HG02870 (cell line): ENCODE measurements around the gene VAT1.
"Not testable (repeated sequence)": the region's sequence is repeated elsewhere in the genome, so short reads cannot be mapped to it uniquely, and the experiment has no call there.

ENCODE experiments used
- ATAC-seq: cut with Tn5 transposase; IDR thresholded peaks from one replicate; pipeline ENCODE4 v1.9.1; 2021; ENCODE audit warnings: mild to moderate bottlenecking, moderate library complexity; ENCODE audit not compliant: unreplicated experiment

The VAT1 gene

DNA sequence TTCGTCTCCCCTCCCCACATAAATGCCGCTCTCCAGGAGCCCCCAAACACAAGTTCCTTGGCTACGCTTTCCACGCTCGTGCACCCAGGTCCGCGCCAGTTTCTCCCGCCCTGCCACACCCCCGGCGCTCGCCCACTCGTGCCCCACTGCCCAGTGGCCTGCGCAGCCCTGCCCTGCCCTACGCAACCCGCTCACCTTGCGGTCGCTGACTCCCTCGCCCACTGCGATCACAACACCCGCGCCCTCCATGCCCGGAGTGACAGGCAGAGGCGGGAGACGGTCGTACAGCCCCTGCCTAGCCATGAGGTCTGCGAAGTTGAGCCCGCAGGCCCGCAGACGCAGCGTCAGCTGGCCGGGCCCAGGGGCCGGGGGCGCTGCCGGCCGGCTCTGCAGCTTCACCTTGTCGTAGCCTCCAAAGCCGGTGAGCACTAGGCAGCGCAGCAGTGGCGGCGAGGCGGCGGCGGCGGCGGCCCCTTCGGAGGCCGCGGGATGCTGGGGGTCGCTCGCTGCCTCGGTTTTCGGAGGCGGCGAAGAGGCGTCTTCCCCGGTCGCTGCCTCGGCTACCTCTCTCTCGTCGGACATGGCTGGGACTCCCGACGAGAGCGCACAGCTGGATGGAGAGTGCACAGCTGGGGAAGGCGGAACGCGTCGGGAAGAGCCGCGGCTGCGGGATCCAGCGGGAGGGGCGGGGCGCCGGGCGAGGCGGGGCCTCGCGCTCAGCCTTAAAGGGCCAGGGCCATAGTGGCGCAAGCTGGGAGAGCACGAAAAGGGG, at the start of gene VAT1:
Gene VAT1, minus strand, starts transcription at position 645 of the 772 bp plus-strand sequence. Its CDS starts 63 bp downstream, at position 582.
- no peak for ATAC-seq

DNA sequence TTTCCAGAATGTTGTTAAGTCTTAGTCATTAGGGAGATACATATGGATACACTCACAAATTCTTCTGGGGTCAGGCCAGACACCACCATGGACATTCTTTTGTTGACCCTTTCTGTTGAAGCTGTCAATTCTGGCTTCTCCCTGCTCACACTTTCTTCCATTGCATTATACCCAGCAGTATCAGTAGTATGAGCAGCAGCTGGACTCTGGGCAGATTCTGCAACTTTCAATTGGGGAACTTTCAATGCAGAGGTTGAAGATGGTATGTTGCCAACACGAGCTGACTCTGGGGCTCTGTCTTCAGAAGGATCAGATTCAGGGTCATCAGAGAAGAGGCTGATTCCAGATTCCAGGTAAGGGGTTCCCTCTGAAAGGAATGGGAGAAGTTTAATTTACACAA, 48.7 kb upstream of the VAT1 start:
- ATAC-seq: no peak

DNA sequence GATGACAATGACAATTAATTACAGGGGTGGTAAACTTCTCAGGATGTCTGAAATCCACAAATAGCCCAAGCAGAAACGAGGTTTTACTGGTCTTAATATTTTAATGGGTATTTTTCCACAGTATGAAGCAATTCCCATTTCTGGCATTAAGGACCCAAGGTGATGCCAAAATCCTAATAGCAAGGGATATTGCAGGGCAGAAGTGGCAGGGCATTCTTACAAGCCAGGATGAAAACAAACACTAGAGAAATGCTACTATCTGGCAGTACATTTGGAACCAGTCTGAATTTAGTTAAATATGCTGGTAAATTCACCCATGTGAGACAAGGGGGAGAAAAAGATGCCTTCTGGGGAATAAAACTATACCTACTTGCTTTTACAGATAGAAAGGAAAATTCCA, 48.1 kb upstream of the VAT1 start:
- no peak for ATAC-seq

DNA sequence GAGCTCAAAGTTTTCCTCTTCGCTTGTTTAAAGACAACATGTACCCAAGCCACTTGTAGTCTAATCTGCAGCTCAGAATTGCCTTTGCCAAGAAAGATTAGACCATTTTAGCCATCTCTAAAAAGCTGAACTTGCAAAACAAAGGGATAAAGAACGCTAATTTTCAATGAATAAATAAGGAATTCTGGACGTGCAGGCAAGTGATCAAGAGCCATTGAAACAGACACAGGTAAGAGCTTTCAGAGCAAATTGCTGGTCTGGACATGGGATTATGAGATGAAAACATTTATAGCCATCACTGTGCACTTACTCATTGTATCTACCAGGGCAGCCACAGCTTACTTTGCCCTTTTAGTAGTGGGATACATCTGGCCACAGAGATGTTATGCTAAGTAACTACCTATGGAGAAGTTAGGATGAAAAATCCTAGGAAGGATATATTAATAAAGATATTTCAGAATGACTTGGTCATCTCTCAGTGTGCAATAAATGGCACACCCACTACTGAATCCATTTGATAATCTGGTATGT, 47.2 kb upstream of the VAT1 start:
- ATAC-seq: no peak

DNA sequence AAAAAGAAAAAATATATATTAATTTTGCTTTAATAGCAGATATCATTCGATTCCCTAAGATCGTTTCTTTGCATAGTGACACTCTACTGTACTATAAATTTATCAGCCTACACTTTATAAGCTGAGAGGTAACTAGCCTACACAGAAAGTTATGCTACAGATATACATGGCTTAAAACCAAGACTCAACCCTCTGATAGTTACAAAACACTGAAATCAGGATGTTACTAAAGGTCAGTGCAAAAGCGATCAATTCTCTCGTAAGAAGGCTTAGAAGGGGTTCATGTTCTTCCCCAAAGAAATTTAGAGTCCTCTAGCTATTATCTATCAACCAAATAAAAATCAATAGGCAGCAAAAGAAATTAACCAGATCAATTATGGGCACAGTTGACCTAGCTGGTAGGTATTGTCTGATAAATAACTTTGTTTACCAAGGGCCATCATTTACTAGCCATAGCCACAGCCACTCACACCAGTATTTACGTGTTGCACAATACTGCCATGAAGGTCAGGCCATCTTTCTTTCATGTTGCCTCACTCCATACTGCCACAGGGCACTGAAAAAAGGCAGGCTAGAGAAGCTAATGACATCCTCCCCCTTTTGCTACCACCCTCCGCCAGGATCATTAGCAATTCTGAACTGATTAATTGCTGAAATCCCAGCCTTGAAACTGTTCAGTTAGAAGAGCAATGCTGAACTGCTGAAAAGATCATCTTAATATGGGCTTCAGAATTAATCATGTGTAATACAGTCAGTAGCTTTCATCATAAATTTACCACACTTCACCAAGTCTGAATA, 46.6 kb upstream of the VAT1 start:
- no peak for ATAC-seq

DNA sequence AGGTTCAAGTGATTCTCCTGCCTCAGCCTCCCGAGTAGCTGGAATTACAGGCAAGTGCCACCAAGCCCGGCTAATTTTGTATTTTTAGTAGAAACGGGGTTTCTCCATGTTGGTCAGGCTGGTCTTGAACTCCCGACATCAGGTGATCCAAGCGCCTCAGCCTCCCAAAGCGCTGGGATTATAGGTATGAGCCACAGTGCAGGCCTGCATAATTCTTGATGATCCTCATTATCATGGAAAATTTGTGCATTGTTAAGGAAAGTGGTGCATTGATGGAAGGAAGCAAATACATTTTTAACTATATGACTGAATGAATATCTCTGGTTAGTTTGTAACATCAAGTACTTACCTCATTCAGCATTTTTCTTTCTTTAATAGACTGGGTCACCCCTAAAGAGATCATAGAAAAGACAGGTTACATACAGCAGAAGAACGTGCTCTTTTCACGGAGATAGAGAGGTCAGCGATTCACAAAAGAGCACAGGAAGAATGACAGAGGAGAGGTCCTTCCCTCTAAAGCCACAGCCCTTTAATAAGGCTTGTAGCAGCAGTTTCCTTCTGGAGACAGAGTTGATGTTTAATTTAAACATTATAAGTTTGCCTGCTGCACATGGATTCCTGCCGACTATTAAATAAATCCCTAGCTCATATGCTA, 40.9 kb upstream of the VAT1 start:
- ATAC-seq: no peak

DNA sequence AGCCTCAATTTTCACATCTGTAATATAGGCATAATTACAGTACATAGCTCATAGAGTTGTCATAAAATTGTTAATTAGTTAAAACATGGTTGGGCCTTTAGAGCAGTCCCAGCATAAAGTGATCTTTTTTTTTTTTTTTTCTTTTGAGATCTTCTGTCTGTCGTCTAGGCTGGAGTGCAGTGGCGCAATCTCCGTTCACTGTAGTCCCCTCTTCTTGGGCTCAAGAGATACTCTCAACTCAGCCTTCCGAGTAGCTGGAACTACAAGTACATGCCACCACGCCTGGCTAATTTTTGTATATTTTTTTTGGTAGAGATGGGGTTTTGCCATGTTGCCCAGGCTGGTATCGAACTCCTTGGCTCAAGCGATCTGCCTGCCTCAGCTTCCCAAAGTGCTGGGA, 33.9 kb upstream of the VAT1 start:
- ATAC-seq: no peak

DNA sequence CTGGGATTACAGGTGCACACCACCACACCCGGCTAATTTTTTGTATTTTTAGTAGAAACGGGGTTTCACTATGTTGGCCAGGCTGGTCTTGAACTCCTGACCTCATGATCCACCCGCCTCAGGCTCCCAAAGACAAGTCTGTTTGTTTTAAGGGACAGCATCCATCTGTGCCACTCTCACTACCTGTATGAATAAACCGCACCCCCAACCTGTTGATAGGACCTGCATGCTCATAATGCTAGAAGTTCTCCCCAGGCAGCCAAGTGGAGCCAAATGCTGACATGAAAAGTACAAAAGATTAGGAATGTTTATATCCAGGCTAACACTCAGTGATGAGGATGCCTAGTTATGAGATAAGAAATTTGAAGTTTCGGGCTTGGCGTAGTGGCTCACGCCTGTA, 30.8 kb upstream of the VAT1 start:
- ATAC-seq: not testable (repeated sequence)

DNA sequence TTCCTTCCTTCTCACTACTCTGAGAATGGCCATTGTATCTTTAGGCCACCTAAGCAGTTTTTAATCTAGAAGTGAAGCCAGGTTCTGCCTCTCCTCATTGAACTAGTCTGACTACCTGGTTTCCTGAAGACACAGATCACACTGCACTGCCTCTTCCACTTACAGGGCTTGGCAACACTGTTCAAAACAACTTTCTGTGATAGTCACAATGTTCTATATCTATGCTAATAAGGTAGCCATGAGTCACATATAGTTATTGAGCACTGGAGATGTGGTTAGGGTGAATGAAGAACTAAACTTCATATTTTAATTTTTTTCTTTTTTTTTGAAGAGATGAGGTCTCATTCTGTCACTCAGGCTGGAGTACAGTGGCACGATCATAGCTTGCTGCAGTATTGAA, 29.8 kb upstream of the VAT1 start:
- no peak for ATAC-seq

DNA sequence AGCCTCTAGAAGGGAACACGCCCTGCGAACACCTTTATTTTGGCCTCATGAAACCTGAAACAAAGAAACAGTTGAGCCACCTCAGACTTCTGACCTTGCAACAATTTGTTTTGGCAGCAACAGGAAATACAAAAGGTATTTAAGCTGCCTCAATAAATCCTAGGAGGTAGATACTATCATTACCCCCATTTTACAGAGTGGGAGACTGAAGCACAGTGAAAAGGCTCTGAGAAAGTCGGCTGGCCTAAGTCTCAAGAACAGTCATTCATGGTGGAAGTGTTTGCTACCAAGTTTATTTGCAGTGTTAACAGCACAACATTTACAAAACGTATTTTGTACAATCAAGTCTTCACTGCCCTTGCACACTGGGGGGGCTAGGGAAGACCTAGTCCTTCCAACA, 21.8 kb upstream of the VAT1 start:
- ATAC-seq: no peak

DNA sequence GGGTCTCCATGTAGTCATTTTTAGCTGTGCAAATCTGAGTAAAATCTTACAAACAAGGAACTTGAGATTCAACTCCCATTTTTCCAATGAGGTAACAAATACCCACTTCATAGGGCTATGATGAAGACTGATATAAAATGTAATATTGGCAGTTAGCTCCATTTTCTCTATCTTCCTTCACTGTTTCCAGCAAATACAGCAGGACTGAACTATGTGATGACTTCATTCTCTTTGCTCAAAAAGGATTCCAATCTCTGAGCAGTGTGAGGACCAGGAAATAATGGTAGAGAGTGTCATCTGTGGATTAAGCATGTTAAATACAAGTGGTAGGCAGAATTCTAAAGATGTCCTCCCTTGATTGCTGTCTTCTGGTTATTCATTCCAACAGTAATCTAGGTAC, 21.1 kb upstream of the VAT1 start:
- ATAC-seq: no peak

DNA sequence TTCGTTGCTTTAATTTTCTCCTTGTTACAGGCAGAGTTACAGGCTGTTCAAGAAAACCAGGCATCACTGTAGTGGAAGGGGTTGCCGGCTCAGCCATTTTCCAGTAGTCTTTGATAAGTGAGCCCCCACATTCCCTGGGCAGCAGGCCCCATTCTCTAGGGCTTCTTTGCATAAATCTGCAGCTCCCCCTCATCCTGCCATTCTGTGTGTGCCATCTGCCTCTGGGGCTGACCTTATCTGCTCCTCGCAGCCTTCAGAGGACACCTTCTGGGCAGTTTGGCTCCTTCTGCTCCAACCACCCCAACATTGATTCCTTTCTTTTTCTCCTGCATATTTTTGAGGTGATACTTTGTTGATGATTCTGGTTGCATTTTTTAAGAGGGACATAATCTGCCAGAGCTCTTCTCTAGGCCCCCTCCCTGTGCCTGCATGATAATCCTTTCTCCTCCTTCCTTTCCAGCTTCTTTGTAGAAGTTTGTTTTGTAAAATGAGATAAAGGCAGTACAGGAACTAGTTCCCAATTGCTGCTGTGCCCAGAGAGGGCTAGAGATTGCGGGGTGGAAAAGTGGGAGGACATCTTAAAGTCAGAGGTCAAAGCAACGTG, 19.9 kb upstream of the VAT1 start:
- ATAC-seq: no peak

DNA sequence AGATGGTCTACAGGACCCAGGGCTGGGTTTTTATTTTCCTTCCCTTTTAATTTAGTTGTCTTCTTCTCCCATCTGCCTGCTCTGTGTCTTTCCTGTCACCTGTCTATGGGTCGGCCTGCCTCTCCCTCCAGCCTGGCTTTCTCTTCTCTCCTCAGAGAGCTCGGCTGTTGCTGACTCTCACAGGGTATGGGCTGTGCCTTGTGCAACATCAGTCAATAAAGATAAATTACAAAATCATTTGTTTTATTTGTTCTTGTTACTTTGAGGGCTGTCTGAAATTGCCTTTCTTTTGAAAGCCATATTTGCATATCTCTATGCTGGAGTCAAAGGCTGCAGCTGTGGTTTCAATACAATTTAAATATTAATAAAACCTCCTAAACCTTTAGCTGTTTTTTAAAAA, 18.5 kb upstream of the VAT1 start:
- no peak for ATAC-seq

DNA sequence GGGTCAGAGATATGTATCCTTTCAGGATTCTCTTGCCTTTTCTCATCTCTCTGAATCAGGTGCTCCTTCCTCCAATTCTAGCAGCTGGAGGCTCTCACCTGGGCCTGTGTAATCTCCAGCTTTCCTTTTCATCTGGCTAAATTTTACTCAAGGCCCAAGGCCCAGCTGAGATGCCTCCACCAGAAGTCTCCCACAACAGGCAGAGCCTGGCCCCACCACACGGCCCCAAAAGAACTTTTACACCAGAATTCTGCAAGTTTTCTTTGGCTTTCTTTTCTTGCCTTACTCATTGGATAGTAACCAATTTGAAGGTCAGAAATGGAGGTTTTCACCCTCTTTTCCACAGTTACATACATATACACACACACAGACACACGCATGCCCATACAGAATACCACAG, 17.5 kb upstream of the VAT1 start:
- ATAC-seq: no peak

DNA sequence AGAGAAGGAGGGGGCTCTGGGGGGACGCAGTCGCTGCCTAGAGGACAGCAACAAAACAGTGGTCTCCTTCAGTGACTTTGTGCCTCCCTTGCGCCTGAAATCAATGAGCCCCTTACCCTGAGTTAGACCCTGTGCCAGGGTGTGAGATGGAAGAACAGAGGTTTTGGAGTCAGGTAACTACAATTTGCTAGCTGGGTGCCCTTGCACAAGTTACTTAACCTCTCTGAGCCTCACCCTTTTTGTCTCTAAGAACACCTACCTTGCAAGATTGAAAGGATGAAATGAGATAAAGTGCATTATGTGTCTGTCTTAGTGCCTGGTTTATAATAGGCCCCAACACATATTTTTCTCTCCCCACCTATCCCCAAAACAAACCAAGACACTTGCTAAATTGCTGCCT, 12.7 kb upstream of the VAT1 start:
- ATAC-seq: no peak

DNA sequence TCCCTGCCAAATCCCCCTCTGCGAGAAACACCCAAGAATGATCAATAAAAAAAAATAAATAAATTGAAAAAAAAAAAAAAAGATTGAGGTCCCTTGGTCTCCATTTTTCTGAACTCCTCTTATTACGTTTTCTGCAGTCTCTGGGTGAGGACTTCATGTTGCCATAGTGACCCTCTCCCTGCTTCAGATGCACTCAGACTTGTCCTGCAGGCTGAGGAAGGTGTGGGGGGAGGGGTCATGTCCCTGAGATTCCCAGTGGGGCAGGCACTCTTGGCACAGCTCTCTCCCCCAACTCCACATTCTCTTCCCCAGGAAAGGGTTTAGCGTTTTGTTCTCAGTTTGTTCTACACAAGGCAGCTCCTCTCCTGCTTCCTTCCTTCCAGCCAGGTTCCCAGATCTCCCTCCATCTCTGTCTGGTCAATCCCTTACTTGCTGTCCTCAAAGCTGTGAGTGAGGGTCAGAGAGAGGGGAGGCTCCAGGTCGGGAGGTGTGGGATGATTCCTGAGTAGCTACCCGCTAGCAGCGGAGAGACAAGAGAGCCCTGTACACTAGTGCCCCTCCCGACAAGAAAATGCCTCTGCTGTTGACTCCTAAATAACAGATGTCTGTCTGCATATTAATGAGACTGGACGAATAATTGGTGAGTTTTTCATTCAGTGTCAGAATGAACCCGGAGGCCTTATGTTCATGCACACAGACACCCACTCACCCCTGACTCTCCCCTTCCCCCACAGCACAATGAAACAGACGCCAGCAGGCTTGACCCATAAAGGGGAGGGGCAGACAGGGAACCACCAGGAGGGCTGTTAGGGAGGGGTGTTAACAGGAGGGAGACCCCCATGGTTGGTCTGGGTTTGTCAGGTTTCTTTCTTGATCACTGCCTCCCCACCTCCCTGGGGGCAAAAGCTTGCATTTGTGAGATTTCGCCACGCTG, 12.0 kb upstream of the VAT1 start:
- no peak for ATAC-seq

DNA sequence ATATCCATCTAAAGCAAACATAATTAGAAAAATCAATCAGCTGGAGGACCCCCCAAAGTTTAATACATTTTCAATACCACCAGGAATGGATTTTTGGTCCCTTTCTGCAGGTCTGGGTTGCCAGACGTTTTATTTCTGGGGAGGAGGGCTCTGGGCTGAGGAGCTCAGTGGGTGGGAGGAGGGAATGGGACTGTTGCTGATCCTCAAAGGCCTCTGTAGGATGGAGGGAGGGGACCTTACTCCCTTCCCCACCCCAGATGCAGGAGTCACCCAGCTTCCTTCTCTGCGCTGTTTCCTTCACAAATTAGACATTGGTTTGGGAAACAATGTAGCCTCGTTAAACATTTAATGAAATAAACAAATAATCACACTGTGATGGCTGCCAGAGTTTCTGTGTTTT, 9.5 kb upstream of the VAT1 start:
- no peak for ATAC-seq

DNA sequence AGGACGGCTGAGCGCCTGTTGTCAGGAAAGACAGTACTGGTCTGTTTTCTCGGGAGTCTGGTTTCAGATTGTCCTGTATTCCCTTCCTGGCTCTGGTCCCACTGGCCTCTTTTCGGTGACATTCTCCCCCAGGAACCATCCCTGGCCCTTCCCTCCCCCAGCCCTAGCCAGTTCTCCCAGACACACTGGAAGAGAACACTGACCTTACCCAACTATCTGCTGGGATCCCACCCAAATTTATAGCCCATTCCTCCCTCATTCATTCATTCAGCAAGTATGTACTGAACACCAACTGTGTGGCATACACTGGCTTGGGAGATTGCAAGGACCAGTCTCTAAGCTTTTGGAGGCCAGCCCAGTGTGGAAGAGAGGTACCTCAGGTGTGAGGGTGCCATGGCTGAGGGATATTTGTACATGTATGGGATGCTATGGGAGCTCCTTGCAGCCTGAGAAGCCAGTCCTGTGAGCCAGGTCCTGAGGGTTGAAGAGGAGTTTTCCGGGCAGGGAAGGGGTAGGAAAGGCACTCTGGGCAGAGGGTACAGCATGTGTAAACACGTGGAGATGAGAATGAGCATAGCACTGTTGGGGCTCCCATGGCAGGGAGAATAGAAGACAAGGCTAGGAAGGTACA, 8.1 kb upstream of the VAT1 start:
- no peak for ATAC-seq

DNA sequence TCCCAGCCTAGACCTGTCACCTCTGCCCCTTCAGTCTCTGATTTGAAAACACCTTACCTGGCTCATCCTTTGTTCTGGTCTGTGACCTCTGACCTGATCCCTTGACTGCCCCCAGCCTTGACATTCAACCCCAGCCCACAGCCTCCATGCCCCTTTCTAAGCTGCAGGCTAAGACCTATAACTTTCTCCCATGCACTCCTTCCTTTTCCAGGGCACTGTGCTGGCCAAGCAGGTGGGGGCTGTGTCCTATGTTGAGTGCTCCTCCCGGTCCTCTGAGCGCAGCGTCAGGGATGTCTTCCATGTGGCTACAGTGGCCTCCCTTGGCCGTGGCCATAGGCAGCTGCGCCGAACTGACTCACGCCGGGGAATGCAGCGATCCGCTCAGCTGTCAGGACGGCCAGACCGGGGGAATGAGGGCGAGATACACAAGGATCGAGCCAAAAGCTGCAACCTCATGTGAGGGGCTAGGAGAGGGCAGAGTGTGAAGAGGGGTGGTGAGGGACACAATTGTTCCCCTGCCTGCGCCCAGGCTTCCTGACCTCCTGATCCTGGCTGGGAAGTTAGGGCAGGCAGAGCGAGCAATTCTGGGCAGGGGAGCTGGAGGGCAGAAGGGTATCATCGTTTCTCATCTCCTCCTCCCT, 6.2 kb upstream of the VAT1 start:
- no peak for ATAC-seq
